RKO (cell line): ENCODE results near the gene HMCN2.

Source experiments
- DNase-seq: peaks from one replicate; pipeline ENCODE4 v3.0.0-alpha.2; 2016; ENCODE audit warnings: low spot score

The HMCN2 gene

GRCh38 chr9:130290291-130291181 is 25.0 kb downstream of the HMCN2 start:
- no peak for DNase-seq

- no peak for DNase-seq
Measured at GRCh38 chr9:130291474-130291873, 25.9 kb downstream of the HMCN2 start.

- DNase-seq, result no peak
Measured at GRCh38 chr9:130292106-130292505, 26.5 kb downstream of the HMCN2 start.

- DNase-seq, result no peak
Measured at GRCh38 chr9:130294664-130295063, 29.1 kb downstream of the HMCN2 start.

DNA sequence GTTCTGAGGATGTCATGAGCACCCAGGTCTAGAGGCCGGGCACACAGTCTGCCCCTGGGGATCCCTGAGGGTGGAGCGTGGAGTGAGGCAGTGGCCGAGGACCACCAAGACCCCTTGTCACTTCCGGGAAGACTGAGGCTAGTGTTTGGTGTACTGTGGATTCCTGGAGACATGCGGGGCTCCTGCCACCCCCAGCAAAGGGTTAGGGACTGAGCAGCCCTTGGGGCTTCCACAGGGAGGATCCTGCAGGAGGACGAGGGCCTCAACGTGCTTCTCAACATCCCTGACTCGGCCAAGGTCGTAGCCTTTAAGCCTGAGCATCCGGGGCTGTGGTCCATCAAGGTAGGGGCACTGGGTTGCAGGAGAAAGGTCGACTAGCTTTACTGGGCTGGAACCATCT is 29.9 kb downstream of the HMCN2 start:
- DNase-seq, result no peak

- DNase-seq, result no peak
Measured at GRCh38 chr9:130295945-130296782, 30.6 kb downstream of the HMCN2 start.

DNA sequence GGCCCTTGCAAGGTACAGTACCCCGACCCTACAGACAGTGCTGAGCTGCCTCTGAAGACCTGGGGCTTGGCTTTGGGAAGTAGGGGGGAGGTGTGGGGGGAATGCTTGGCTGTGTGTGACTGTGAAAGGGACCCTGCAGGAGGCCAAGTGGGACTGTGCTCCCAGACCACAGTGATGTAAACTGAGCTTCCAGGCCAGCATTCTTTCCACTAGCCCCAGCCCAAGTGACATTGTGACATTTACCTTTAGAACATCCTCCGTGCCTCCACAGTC is 31.2 kb downstream of the HMCN2 start:
- DNase-seq, result no peak

- no peak for DNase-seq
Measured at GRCh38 chr9:130297371-130297770, 31.8 kb downstream of the HMCN2 start.

DNA sequence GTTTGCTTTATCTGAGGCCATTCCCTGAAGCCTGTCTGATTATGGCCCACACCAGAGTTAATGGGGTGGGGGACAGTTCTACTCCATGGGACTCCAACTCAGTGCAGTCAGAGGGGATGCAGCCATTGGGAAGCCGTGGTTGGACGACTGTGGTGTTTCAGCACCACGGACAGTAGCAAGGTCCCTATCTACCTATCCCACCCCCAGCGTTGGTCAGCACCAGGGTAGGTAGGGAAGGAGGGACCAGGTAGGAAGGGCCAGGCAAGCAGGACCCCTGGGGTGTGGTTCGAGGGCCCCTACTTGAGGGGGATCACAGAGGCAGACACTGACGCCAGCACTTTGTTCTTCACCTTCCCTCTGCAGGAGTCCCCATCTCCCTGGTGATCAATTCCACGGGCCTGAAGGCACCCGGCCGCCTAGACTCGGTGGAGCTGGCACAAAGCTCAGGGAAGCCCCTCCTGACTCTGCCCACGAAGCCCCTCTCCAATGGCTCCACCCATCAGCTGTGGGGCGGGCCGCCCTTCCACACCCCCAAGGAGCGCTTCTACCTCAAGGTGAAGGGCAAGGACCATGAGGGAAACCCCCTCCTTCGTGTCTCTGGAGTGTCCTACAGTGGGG is 33.2 kb downstream of the HMCN2 start:
- peak; percentile 34 for DNase-seq

GRCh38 chr9:130299785-130300615 is 34.4 kb downstream of the HMCN2 start:
- DNase-seq, result no peak

DNA sequence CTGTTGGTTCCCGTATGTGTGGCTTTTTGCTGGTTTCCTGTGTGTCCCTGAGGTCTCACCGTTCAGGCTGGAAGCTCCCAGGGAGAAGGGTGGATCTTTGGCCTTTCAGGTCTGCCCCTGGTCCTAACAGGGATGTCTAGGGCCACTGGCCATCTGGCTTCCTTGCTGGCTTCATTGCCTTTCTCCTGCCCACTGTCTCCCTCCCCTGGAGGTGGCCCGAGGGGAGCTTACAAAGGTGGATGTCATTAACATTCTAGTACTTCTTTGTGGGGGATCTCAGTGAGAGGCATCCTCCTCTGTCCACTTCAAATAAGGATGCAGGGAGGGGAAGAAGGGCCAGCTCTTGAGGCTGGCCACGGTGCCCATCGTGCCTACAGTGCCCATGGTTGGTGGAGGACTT is 35.2 kb downstream of the HMCN2 start:
- no peak for DNase-seq

DNA sequence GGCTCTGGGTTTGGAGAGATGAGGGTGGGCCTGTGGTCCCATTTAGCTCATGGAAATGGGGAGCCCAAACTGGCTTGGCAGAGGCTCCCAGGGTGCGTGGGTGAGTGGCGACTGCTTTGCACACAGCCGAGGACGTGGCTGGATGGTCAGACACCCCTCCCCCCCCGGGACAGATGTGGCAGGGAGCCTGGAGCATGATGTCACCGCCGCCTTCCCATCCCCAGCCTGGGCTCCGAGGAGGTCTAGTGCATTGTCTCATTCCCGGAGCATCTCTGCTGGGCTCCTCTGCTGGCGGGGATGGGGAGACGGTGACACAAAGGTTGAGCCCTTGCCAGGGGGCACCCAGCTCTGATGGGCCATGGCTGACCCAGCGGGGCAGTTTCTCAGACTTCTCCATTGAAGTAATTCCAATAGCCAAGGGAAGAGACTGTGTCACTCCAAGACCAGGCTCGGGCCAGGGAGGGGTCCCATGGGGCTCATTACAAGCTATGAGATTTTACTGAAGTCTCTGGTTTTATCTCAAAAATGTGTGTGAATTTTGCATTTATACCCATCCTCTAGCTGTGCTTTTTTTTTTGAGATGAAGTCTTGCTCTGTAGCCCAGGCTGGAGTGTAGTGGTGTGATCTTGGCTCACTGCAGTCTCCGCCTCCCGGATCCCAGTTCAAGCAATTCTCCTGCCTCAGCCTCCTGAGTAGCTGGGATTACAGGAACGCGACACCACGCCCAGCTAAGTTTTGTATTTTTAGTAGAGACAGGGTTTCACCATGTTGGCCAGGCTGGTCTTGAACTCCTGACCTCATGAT is 36.1 kb downstream of the HMCN2 start:
- no peak for DNase-seq

GRCh38 chr9:130302785-130303612 is 37.4 kb downstream of the HMCN2 start:
- no peak for DNase-seq

DNA sequence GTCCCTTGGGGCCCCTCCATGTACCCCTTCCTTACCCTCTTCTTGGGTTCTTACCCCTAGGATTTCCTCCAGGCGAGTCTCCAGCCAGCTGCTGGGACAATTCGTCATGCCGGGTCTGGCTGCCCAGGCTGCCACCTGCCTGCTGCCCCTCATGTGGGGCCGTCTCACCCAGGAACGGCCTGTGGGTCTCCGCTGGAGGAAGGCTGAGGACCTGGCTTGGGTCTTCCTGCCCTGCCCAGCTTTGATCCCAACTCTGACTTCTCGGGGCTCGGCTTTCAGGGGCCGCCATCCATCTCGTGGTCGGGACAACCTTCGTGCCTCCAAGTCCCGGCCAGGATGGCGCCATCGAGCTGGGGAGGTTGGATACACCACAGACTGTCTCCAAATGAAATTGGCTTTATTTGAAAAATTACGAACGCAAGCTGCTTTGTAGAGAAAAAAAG is 38.1 kb downstream of the HMCN2 start:
- no peak for DNase-seq

DNA sequence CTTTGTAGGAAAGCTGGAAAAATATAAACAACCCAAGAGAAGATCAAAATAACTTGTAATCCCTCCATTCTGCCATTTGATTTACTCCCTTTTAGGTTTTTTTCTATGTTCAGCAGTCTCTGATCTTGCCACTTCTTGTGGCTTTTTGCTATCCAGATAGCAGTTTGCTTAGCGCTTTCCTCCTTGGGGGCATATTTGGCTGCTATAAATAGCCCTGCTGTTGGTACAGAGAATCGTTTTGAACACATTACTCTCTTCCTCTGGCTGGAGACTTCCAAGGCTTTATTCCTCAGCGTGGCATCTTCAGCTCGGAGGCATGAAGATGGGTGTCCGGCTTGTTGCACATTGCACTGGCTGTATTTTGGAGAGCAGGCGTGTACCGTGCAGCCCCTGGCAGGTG is 38.6 kb downstream of the HMCN2 start:
- DNase-seq, result no peak

- no peak for DNase-seq
Measured at GRCh38 chr9:130304643-130305042, 39.1 kb downstream of the HMCN2 start.

GRCh38 chr9:130305381-130305780 is 39.8 kb downstream of the HMCN2 start:
- no peak for DNase-seq

GRCh38 chr9:130306823-130307666 is 41.5 kb downstream of the HMCN2 start:
- DNase-seq, result no peak

DNA sequence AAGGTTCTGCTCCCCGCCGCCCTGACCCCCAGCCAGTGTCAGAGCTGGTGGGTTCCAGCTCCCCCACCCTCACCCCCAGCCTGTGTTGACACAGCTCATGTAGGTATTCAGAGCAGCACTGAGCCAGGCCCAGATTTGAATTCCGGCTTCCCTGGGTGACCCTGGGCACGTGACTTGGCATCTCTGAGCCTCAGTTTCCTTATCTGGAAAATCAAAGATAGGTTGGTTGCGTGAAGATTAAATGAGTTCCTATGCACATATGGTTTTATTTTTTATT is 42.0 kb downstream of the HMCN2 start:
- no peak for DNase-seq
